ENCODE data around the gene MYMK.

The MYMK gene

GRCh38 chr9:133557581-133557980 is 32.8 kb upstream of the MYMK start:
- DNase-seq = no peak

GRCh38 chr9:133556354-133556753 is 31.6 kb upstream of the MYMK start:
- DNase-seq = no peak

- no peak for DNase-seq
These were observed 30.0 kb upstream of the MYMK start for GRCh38 chr9:133554729-133555128.

GRCh38 chr9:133553973-133554713 is 29.4 kb upstream of the MYMK start:
- DNase-seq = no peak

- no peak for DNase-seq
These were observed 28.4 kb upstream of the MYMK start for GRCh38 chr9:133553123-133553522.

- no peak for DNase-seq
These were observed 27.5 kb upstream of the MYMK start for GRCh38 chr9:133552236-133552635.

- DNase-seq = no peak
These were observed 26.7 kb upstream of the MYMK start for GRCh38 chr9:133551446-133551845.

GRCh38 chr9:133547116-133547515 is 22.4 kb upstream of the MYMK start:
- no peak for DNase-seq

GRCh38 chr9:133546287-133546680 is 21.5 kb upstream of the MYMK start:
- DNase-seq = no peak

- DNase-seq = no peak
These were observed 20.9 kb upstream of the MYMK start for GRCh38 chr9:133545494-133546286.

GRCh38 chr9:133543772-133544467 is 19.2 kb upstream of the MYMK start:
- no peak for DNase-seq

- no peak for DNase-seq
These were observed 17.2 kb upstream of the MYMK start for GRCh38 chr9:133542002-133542401.

GRCh38 chr9:133540698-133541025 is 15.9 kb upstream of the MYMK start:
- DNase-seq = peak; percentile 74

GRCh38 chr9:133539991-133540697 is 15.4 kb upstream of the MYMK start:
- peak; percentile 75 for DNase-seq

- DNase-seq = peak; percentile 42
These were observed 14.4 kb upstream of the MYMK start for GRCh38 chr9:133538851-133539833.

GRCh38 chr9:133538176-133538575 is 13.4 kb upstream of the MYMK start:
- DNase-seq = no peak

- no peak for DNase-seq
These were observed 12.5 kb upstream of the MYMK start for GRCh38 chr9:133537257-133537656.

- no peak for DNase-seq
These were observed 11.8 kb upstream of the MYMK start for GRCh38 chr9:133536536-133536935.

GRCh38 chr9:133536080-133536479 is 11.3 kb upstream of the MYMK start:
- no peak for DNase-seq

GRCh38 chr9:133535306-133535877 is 10.6 kb upstream of the MYMK start:
- no peak for DNase-seq
